HG03139 (cell line): Measurements from ENCODE around the gene KHDC1.
"Not testable (repeated sequence)": the region's sequence is repeated elsewhere in the genome, so short reads cannot be mapped to it uniquely, and the experiment has no call there.

Source experiments
- ATAC-seq: cut with Tn5 transposase; IDR thresholded peaks from one replicate; pipeline ENCODE4 v1.9.1; 2021; ENCODE audit not compliant: unreplicated experiment

The KHDC1 gene

GRCh38 chr6:73262671-73263569, at the start of gene KHDC1:
TSS of gene KHDC1 (minus strand) at chr6:73263196. CDS start at chr6:73242517, 20,679 bp downstream.
- peak; percentile 92 for ATAC-seq

- not testable (repeated sequence) for ATAC-seq
Measured at GRCh38 chr6:73310503-73310845, 47.5 kb upstream of the KHDC1 start.

- peak; percentile 96 for ATAC-seq
Measured at GRCh38 chr6:73309785-73310502, 46.9 kb upstream of the KHDC1 start.

- peak; percentile 33 for ATAC-seq
Measured at GRCh38 chr6:73309535-73309784, 46.5 kb upstream of the KHDC1 start.

GRCh38 chr6:73308712-73309534, 45.9 kb upstream of the KHDC1 start:
- ATAC-seq = no peak

- ATAC-seq = not testable (repeated sequence)
Measured at GRCh38 chr6:73303773-73304172, 40.8 kb upstream of the KHDC1 start.

- no peak for ATAC-seq
Measured at GRCh38 chr6:73302339-73302738, 39.3 kb upstream of the KHDC1 start.

GRCh38 chr6:73299151-73299971, 36.4 kb upstream of the KHDC1 start:
- ATAC-seq = no peak

GRCh38 chr6:73293331-73293730, 30.3 kb upstream of the KHDC1 start:
- no peak for ATAC-seq

- ATAC-seq = no peak
Measured at GRCh38 chr6:73290435-73290834, 27.4 kb upstream of the KHDC1 start.

- no peak for ATAC-seq
Measured at GRCh38 chr6:73286752-73287151, 23.8 kb upstream of the KHDC1 start.

- no peak for ATAC-seq
Measured at GRCh38 chr6:73285674-73286283, 22.8 kb upstream of the KHDC1 start.

- no peak for ATAC-seq
Measured at GRCh38 chr6:73282871-73283270, 19.9 kb upstream of the KHDC1 start.

- not testable (repeated sequence) for ATAC-seq
Measured at GRCh38 chr6:73281684-73282083, 18.7 kb upstream of the KHDC1 start.

GRCh38 chr6:73269296-73269695, 6.3 kb upstream of the KHDC1 start:
- not testable (repeated sequence) for ATAC-seq

GRCh38 chr6:73268896-73269295, 5.9 kb upstream of the KHDC1 start:
- ATAC-seq = not testable (repeated sequence)

- no peak for ATAC-seq
Measured at GRCh38 chr6:73264446-73264845, 1.4 kb upstream of the KHDC1 start.

- ATAC-seq = peak; percentile 3
Measured at GRCh38 chr6:73263570-73263909, 544 bp upstream of the KHDC1 start.

- ATAC-seq = no peak
Measured at GRCh38 chr6:73258721-73259120, 4.3 kb downstream of the KHDC1 start.

GRCh38 chr6:73254323-73254722, 8.7 kb downstream of the KHDC1 start:
- ATAC-seq = not testable (repeated sequence)
